ENCODE measurements around the gene CHMP4B. TPM values are rescaled to one million over a fixed set of nuclear protein-coding genes. Genes with fewer than 3 reads are reported as not detected.
A peak's percentile ranks its signal among the peaks of the same experiment; 100 is the strongest.

The CHMP4B gene
- total RNA-seq, 2 donors from 2014 or later: 75.7 to 85.8 TPM

DNA sequence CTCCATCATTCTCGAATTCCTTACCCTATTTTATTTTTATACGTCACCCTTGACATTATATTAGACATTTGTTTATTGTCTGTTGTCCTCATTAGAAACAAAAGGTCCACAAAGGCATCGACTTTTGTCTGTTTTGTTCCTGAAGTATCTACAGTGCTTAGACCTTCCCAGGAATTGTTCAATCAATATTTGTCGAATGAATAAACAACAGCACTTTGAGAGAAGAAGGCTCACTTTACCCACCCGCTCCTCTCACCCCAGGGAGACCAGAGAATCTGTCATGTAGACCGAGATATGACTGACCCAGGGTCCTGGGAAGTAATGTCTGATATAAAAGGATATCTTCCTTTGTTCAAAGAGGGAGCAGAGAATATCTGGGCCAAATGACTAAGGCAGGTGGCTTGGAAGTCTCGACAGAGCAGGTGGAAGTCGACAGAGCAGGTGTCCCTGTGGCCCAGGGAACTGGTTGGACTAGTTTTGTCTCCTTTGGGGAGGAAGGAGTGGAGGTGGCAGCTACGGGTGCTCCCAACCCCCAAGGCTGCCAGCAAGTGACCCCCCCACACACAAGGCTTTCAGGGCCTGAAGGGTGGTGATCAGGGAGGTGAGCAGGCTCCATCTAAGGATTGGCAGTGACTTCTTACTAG is 14.8 kb upstream of the CHMP4B start:
- WGBS: 46% methylated on average over 9 of the region's 9 CpGs
- intact Hi-C loops (cut with DNase I): no loop called here
- Histone ChIP-seq H3K9me3 (no peaks in the 10 kb centered on the region), H3K36me3 (no peaks in the 10 kb centered on the region), H3K4me1 (replicated peaks) (no peaks in the 10 kb centered on the region), H3K27me3 (replicated peaks; ENCODE audit: insufficient read depth) (no peaks in the 10 kb centered on the region), H3K27ac (peak overlapping the region; percentile 46 to 57), H3K4me3 (no peak overlapping the region)
- peak; percentile 52 for DNase-seq (ENCODE audit: low spot score)
- peak; percentile 67 for TF ChIP-seq POLR2AphosphoS5 (IDR thresholded peaks at IDR 0.05)
- no peak for TF ChIP-seq CTCF (IDR thresholded peaks at IDR 0.05)

DNA sequence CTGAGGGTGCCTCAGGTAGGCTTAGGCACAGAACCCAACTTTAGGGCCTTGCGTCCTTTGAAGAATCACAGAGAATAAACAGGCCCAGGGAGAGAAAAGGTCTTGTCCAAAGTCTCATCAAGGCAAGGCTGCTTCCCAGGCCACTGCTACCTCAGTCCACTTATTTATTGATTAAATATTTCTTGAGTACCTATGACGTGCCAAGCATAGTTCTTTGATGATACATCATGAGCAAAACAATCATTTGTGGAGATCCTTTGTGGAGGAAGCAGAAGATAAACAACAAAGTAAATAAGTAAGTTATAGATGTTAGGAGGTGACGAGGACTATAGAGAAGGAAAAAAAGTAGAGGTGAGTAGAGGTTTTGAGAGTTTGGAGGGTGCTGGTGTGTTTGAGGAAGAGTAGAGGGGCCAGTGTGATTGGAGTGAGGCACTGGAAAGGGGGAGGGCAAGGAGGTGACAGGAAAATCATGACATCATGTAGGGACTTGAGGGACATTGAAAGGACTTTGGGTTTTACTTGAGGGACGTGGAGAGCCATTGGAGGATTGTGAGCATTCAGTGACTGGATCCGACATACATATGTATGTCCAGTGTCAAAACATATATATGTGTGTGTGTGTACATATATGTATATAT is 14.1 kb upstream of the CHMP4B start:
- TF ChIP-seq POLR2AphosphoS5 (IDR thresholded peaks at IDR 0.05) (no peak), POLR2A (IDR thresholded peaks at IDR 0.05) (no peak), CTCF (IDR thresholded peaks at IDR 0.05) (no peak)
- Histone ChIP-seq H3K27me3 (replicated peaks; ENCODE audit: insufficient read depth) (no peaks in the 10 kb centered on the region), H3K27ac (peak overlapping the region; percentile 46 to 57), H3K9me3 (no peaks in the 10 kb centered on the region), H3K4me3 (no peak overlapping the region), H3K36me3 (no peaks in the 10 kb centered on the region), H3K4me1 (replicated peaks) (no peaks in the 10 kb centered on the region)
- no peak for DNase-seq (ENCODE audit: low spot score)
- intact Hi-C loops (cut with DNase I): no loop called here
- 85% methylated on average over 5 of the region's 5 CpGs for WGBS

GRCh38 chr20:33798444-33798843 is 12.7 kb upstream of the CHMP4B start:
- no peaks in the 10 kb centered on the region for H3K36me3 ChIP-seq
- TF ChIP-seq POLR2AphosphoS5 (IDR thresholded peaks at IDR 0.05): no peak
- no peak for TF ChIP-seq POLR2A (IDR thresholded peaks at IDR 0.05)
- no peak for TF ChIP-seq CTCF (IDR thresholded peaks at IDR 0.05)
- intact Hi-C loops (cut with DNase I): no loop called here
- no peaks in the 10 kb centered on the region for H3K4me1 ChIP-seq (replicated peaks)
- WGBS: 95% methylated on average over 4 of the region's 4 CpGs
- no peak overlapping the region for H3K27ac ChIP-seq
- H3K27me3 ChIP-seq (replicated peaks; ENCODE audit: insufficient read depth): no peaks in the 10 kb centered on the region
- DNase-seq (ENCODE audit: low spot score): no peak
- no peaks in the 10 kb centered on the region for H3K9me3 ChIP-seq
- H3K4me3 ChIP-seq: no peak overlapping the region

GRCh38 chr20:33803921-33804337 is 7.2 kb upstream of the CHMP4B start:
- Histone ChIP-seq H3K4me3 (no peak overlapping the region), H3K36me3 (no peaks in the 10 kb centered on the region), H3K27ac (no peak overlapping the region), H3K9me3 (no peaks in the 10 kb centered on the region), H3K4me1 (replicated peaks) (no peaks in the 10 kb centered on the region), H3K27me3 (replicated peaks; ENCODE audit: insufficient read depth) (no peaks in the 10 kb centered on the region)
- TF ChIP-seq CTCF (IDR thresholded peaks at IDR 0.05) (no peak), POLR2A (IDR thresholded peaks at IDR 0.05) (no peak), POLR2AphosphoS5 (IDR thresholded peaks at IDR 0.05) (no peak)
- intact Hi-C loops (cut with DNase I): no loop called here
- WGBS: 68% methylated on average over 2 of the region's 2 CpGs
- no peak for DNase-seq (ENCODE audit: low spot score)

DNA sequence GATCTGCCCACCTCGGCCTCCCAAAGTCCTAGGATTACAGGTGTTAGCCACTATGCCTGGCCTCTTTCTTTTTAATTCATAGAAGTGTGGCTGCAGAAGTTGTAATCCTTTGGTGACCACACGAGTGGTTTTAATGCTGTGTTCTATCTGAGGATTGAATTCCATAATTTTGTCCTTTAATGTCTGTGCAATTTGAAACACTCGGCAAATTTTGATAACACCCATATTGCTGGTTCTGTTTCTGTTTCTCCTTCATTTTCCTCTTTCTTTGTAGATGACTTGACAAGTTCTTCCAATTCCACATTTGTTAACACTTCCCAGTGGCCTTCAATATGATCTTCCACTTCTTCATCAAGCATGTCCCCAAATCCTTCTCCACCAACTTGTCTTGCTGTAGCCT is 2.8 kb upstream of the CHMP4B start:
- 95% methylated on average over 3 of the region's 3 CpGs for WGBS
- H3K4me1 ChIP-seq (replicated peaks): no peaks in the 10 kb centered on the region
- H3K27ac ChIP-seq: no peak overlapping the region
- no peaks in the 10 kb centered on the region for H3K9me3 ChIP-seq
- no peak overlapping the region for H3K4me3 ChIP-seq
- no peak for TF ChIP-seq POLR2A (IDR thresholded peaks at IDR 0.05)
- no peak for TF ChIP-seq POLR2AphosphoS5 (IDR thresholded peaks at IDR 0.05)
- TF ChIP-seq CTCF (IDR thresholded peaks at IDR 0.05): no peak
- H3K36me3 ChIP-seq: no peaks in the 10 kb centered on the region
- intact Hi-C loops (cut with DNase I): no loop called here
- no peak for DNase-seq (ENCODE audit: low spot score)
- H3K27me3 ChIP-seq (replicated peaks; ENCODE audit: insufficient read depth): no peaks in the 10 kb centered on the region
